Measurements from ENCODE around the gene RMRP.

Gene RMRP

DNA sequence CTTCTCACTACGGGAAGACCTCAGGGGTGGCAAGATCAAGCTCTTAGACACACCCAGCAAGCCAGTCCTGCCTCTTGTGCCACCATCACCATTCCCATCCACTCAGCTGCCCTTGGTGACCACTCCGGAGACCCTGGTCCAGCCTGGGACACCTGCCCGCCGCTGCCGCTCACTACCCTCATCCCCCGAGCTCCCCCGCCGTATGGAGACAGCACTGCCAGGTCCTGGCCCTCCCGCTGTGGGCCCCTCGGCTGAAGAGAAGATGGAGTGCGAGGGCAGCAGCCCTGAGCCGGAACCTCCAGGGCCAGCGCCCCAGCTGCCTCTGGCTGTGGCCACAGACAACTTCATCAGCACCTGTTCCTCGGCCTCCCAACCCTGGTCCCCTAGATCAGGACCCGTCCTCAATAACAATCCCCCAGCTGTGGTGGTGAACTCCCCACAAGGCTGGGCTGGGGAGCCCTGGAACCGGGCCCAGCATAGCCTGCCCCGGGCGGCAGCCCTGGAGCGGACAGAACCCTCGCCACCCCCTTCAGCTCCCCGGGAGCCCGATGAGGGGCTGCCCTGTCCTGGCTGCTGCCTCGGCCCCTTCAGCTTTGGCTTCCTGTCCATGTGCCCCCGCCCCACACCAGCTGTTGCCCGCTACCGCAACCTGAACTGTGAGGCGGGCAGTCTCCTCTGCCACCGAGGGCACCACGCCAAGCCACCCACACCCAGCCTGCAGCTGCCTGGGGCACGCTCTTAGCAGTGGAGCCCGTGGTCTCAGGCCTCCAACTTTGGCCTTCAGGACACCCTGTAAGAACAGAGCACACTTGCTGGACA is 48.6 kb downstream of the RMRP start:
- no peak for TF ChIP-seq CTCF (conservative IDR thresholded peaks at IDR 0.05; ENCODE audit: low read depth, low read length)
- no peak for DNase-seq (ENCODE audit: low read depth)
- H3K4me3 ChIP-seq (ENCODE audit: low read length): no peak overlapping the region

DNA sequence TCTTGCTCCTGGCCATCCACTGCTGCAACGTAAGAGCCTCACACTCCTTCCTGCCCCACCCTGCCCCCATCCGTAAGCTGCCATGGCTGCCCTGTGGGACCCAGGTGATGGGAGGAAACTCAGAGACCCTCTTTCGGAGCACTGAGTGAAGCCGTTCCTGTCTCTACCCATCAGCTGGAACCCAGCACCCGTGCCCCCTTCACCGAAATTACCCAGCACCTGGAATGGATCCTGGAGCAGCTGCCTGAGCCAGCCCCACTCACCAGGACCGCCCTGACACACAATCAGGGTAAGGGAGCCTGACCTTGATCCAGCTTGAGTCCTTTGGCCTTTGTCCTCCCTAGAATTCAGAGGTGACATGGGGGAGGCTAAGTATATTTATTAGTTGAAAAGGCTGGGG is 49.6 kb downstream of the RMRP start:
- DNase-seq (ENCODE audit: low read depth): no peak
- no peak for TF ChIP-seq CTCF (conservative IDR thresholded peaks at IDR 0.05; ENCODE audit: low read depth, low read length)

More for the DNA sequence above, 49.6 kb downstream of the RMRP start:
- no peak overlapping the region for H3K4me3 ChIP-seq (ENCODE audit: low read length)
